Mesenteric fat pad (tissue), 1 donor: ENCODE measurements around the gene VPS52. TPM values are rescaled to one million over a fixed set of nuclear protein-coding genes. Genes with fewer than 3 reads are reported as not detected.
A peak's percentile ranks its signal among the peaks of the same experiment; 100 is the strongest.

Source experiments
- DNase-seq: peaks from one replicate; pipeline ENCODE4 v3.0.0-alpha.2; 2020; ENCODE audit warnings: low spot score
- long read RNA-seq: library from polyadenylated mRNA; unstranded; transcript quantifications from one replicate; pipeline ENCODE4 v2.0.0, GENCODE V29; 2020
- total RNA-seq: library from RNA; stranded (reverse); fragmentation: NEBNext Ultra II Directional; extraction: Animal tissue kit (Norgen Biotek cat#: 25700); gene quantifications from one replicate; pipeline ENCODE4 v1.2.1, GENCODE V29; 2021
- donor health status: DM: yes; HTN: yes; CAD: no.

The VPS52 gene, protein sequence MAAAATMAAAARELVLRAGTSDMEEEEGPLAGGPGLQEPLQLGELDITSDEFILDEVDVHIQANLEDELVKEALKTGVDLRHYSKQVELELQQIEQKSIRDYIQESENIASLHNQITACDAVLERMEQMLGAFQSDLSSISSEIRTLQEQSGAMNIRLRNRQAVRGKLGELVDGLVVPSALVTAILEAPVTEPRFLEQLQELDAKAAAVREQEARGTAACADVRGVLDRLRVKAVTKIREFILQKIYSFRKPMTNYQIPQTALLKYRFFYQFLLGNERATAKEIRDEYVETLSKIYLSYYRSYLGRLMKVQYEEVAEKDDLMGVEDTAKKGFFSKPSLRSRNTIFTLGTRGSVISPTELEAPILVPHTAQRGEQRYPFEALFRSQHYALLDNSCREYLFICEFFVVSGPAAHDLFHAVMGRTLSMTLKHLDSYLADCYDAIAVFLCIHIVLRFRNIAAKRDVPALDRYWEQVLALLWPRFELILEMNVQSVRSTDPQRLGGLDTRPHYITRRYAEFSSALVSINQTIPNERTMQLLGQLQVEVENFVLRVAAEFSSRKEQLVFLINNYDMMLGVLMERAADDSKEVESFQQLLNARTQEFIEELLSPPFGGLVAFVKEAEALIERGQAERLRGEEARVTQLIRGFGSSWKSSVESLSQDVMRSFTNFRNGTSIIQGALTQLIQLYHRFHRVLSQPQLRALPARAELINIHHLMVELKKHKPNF
- total RNA-seq, result 39.8 TPM
- long read RNA-seq, transcript VPS52-212 (20 exons, 2,960 nt), result major isoform, 35 of 52 reads
- long read RNA-seq, partial matches to known transcripts, result 3 of 52 reads
- long read RNA-seq, other reads (novel, unspliced or antisense), result 12 of 52 reads

DNA sequence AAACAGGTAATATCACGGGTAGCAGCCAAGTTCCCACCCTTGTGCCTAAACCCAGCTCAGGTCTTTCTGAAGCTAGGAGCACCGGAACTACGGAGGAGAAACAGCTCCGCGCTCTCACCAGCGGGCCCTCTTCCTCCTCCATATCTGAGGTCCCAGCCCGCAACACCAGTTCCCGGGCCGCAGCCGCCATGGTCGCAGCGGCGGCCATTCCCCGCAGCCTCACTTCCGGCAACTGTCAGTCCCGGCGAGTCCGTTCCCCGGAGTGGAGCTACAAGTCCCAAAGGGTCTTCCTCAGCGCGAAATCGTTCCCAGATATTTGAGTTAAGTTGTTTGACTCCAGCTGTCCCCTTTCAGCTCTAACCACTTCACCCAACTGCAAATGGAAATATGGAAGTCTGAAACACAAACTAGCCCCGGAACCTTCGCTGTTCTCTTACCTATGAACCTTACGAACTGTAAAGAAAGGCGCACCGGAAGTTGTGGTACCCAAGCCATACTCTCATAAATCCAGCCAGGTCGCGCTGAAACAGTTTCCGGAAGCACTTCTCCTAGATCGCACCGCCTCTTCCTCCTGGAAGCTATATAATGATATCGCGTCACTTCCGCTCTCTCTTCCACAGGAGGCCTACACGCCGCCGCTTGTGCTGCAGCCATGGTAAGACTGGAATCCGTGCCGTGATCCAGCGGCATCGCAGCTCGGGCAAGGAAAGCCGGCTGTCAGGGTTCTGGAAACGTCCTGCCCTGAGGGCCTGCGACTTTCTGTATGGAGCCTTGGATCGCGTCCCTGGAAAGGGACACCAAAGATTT lies at the start of gene VPS52, which contains the start of gene RPS18:
VPS52 (minus strand) TSS at position 409 of the 807 bp plus-strand sequence; CDS start at position 208, 201 bp downstream.
RPS18 (plus strand) TSS at position 608 of the 807 bp plus-strand sequence; CDS start at position 653, 45 bp downstream.
- peak; percentile 94 for DNase-seq

DNA sequence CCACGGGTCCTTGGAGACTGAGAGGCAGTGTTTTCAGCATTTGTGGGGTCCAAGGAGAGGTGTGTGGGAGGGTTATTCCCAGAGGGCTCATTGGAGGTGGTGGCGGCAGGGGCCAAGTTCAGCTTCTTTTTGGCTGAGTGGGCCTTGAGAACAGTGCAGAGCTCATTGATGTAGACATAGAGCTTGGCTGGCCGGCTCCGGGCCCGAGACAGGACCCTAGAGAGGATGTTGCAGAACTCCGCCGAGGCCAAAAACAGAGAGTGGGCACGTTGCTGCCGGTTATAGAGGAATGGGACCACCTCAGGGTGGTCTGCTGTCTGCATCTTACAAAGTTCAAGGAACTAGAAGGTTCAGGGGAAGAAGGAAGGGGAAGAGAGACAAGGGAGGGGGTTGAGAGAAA lies 49.6 kb upstream of the VPS52 start:
- no peak for DNase-seq

DNA sequence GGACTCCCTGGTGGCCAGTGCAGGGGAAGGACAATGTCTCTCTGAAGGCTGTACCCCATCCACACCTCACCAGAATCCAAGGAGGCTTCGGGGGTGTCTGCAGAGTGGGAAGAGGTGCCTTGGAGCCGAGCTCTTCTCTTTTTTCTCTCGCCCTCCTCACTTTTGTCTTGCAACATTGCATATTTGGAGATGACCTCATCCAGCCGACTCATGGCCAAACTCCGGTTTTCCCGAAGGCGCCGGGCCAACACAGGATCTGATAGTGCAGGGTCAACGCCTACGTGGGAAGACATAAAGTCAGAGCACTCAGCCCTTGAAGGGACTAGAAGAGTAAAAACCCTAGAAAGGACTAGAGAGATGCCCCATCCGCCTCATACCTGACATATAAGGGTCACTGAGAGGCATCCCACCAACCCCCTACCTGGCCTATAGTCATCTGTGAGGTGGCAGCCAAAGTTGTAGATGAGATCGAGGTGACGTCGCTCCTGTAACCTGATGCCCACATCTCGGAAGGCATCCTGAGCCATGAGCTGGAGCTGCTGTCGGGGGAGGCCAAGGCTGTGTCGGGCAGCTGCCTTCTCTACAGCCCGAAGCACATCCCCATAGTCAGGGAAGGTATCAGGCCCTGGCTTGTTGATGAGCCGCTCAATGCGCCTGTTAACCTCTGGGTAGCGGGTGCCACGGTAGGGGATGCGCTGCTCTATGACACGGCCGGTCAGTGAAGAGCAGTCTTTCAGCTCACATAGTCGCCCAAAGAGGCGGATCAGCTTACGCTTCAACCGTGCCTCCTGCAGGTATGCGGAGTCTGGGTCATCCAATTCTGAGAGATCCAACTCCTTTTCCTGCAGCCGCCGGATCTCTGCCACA lies 48.9 kb upstream of the VPS52 start:
- no peak for DNase-seq

DNA sequence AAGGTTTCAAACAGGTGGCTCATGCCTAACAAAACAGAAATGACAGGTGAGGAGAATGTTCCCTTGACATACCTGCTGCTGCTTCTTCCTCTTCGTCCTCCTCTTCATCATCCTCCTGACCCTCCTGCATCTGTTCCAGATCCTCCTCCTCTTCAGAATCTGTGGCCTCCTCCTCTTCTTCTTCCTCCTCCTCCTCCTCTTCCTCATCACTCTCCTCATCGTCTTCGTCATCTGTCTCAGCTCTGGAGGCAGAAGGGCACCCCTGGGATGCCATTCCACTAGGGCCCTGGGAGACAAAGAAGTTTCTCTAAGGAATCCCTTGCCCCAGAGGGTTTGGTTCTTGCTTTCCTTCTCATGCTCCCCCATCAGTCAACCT lies 48.3 kb upstream of the VPS52 start:
- no peak for DNase-seq

DNA sequence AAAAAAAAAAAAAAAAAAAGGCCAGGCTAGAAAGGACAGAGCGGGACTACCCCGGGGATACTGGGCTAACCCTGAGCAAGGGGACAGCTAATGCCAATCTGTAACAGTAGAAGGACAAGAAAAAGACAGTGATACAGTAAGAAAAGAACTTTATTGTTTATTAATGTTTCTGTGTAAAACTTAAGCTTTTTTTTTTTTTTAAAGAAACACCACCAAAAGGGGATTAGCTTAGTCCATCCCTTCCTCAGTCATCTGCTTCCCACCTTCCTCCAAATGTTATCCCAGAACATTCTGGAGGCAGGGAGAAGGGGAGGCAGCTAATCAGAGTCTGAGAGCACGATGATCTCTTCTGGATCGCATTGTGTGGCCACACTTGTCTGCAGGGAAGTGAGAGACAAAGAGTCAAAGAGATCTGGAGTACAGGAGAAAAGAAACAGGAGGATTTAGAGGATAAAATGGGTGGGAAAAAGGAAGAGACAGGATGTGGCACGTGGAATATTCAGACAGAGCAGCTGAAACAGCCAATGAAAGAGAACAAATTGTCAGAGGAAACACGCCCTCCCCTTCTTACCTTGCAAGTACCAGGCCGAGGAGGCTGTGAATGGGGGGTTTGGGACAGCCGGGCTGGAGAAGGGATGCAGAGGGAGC lies 46.9 kb upstream of the VPS52 start:
- DNase-seq, result no peak

DNA sequence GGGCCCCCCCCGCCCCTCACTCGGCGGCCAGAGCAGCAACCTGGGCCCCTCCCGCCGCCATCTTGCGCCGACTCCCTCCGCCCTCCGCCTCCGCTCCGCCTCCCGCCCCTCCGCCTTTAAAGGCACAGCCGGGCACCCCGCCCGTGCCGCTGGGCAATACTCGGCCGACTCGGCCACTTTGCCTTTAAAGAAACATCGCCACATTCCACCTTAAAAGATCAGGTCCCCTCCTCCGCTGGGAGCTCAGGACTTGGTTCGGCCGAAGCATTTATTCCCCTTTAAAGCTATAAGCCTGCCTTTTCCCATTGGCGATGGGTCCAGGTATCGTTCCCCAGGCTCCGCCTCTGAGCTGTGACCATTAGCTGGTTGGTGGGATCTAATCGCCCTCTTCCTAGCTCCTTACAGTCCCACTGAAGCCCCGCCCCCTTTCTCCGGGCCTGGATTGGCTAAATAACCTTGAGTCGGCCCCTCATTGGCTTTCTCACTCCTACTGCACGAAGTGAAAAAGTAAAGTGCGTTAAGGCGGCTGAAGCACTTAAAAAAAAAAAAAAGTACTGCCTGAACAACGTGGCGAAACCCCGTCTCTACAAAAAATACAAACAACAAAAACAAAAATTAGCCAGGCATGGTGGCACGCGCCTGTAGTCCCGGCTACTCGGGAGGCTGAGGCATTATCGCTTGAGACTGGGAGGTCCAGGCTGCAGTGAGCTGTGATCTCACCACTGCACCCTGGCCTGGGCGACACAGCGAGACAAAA lies 46.2 kb upstream of the VPS52 start, which contains the start of gene ZBTB22:
ZBTB22 (minus strand) TSS at position 76 of the 757 bp plus-strand sequence. CDS start 828 bp downstream, outside the sequence.
- DNase-seq, result peak; percentile 97

DNA sequence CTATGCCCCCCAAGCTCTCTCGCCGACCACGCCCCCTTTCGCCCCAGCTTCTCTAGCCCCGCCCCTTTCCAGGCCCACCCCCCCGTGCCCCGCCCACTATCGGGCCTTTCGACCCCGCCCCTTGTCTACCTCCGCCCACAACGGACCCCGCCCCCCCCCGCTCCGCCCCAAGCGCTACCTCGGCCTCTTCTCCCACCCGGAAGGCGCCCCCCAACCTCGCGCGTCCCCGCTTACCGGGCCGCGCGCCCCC lies 45.7 kb upstream of the VPS52 start:
- no peak for DNase-seq

DNA sequence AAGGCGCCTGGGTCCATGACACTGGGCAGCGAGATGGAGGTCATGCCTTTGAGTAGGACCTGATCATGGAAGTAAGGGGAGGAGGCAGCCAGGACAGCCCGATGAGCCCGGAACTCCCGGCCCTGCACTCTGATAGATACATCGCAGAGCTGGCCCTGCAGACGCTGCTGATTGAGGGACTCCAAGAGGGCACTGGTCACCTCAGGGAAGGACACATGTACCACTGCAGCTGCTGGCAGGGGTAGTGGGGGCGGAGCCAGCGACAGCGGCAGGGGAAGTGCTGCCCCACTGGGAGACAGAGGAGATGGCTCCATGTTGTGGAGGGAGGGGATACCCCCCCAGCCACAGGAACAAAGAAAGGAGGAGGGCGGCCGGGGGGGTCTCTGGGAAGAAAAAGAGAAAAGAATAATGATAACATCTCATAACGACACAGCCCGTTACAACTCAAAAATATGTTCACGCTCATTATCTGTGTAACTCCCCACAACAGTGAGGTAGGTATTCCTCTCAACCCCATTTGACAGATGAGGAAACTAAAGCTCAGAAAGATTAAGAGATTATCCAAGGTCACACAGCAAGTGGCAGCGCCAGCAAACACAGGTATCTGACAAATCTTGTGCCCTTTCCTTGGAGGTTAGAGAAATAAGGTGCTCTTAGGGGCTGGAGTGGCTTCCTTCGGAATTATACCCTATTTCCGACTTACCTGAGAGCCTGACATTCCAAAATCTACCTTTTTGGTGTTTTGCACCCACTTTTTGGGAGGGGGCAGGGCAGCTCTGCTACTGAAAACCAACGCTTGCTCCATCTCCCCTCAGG lies 45.1 kb upstream of the VPS52 start:
- DNase-seq, result no peak

DNA sequence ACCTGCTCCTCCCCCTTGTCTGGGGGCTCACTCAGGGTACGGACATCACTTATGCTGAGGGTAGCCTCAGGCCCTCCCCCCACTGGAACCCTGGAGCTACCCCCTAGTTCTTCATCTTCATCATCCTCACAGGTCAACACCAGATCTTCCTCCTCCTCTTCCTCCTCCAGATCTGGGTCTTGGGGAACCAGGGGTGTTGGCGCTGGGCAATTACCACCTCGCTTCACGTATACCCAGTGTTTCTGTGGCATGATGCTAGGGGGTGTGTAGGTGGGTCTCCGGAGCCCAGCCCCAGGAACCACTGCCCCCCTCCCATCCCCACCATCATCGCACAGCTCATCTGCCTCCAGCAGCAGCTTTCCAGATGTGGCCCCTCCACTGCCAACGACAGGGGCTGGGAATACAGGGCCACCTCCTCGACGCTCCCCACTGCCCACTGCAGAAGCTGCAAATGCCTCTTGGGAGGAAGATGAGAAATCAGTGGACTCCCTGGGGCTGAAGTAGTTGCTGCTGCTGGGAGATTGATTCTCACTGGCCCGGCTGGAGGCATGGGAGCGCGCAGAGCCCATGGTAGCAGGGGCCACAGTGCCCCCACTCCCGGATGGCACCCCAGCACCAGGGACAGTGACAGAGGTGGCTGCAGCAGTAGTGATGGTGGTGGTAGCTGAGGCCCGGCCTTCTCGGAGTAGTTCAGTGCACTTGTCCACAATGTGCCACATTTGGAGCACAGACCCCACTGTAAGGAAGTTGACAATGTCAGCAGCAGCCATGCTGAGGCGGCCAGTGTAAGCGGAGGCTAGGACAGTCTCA lies 44.3 kb upstream of the VPS52 start:
- DNase-seq, result no peak

DNA sequence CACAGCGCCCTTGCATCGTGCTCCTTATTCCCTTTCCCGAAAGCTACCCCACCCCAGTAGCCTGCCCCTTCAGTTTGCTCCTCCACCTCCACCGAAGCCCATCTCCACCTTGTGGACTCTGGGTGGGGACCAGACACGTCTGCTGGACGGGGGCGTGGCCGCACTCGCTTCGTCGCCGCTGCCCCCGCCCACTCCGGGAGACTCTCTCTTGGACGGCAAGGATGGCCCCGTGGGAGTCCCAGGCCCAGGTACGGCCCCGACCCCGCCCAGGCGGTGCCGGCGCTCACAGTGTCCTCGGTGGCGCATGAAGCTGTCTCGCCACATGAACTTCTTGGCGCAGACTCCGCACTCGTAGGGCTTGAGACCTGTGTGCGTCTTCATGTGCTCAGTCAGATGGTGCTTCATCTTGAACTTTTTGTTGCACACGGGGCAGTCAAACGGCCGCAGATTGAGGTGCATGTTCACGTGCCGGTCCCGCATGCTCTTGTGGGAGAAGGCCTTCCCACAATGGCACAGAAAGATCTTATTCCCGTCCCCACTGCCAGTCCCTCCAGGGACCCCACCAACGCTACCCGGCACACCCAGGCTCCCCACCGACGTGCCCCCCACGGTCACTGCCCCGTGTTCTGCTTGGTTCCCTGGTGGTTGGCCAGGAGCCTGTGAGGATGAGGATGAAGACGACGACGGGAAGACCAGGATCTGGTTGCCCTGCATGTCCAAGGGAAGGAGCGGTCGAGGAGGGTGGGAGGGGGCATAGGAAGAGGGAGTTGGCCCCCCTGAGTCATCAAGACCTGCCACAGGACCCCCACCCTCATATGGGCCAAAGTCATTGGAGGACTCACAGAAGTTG lies 43.5 kb upstream of the VPS52 start:
- no peak for DNase-seq

DNA sequence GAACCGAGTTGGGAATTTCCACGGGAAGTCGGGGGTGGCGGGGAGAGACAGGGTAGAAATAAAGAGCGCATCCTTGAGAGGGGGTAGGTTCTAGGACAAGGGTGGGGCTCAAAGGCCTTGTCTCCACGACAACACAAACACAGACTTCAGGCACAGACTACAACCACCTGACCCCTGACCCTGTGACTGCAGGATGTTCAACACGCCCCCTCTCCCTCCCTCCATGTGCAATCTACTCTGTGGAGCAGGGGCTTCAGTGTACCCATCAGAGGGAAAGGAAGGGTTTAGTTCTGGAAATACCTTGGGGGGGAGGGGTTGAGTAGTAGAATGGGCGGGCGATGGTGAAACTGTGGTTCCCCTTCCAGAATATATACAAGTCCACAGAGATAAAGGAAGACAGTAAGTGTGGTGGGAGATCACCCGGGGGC lies 42.9 kb upstream of the VPS52 start:
- DNase-seq, result no peak

DNA sequence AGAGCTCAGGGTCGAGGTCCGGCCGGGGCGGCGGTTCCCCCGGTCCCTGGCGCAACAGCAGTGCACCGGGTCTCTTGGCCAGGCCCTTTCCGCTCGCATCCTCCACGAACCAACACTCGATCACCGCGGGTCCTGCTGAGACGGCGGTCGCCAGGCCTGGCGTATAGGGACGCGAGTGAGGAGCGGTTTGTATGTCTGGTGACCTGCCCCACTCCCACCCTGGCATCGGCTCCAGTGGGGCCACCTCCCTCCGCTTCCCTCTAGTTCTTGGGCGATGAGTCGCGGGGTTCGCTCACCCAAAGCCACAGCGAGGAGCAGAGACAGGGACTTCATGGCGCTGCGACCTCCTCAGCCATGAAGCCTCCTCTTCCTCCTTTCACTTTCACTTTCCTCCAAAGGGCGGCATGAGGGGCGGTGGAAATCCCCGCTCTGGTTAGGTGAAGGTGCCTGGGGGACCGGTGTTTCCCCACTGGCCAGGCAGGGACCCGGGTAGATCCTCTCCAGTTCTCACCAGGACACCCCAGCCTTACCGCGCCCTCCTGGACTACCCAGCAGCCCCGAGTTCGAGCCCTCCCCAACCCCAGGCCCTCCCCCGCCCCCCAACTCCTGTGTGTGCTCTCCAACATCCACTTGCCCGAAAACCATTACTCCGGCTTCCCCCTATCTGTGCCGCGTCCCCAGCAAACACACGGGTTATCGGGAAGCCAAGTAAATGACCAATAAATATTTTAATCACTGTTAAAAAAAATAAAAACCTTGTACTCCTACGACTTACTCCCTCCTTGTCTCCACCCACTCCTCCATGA lies 42.2 kb upstream of the VPS52 start, which contains the start of gene TAPBP:
TAPBP (minus strand) TSS at position 370 of the 806 bp plus-strand sequence; CDS start at position 333, 37 bp downstream.
- DNase-seq, result no peak

DNA sequence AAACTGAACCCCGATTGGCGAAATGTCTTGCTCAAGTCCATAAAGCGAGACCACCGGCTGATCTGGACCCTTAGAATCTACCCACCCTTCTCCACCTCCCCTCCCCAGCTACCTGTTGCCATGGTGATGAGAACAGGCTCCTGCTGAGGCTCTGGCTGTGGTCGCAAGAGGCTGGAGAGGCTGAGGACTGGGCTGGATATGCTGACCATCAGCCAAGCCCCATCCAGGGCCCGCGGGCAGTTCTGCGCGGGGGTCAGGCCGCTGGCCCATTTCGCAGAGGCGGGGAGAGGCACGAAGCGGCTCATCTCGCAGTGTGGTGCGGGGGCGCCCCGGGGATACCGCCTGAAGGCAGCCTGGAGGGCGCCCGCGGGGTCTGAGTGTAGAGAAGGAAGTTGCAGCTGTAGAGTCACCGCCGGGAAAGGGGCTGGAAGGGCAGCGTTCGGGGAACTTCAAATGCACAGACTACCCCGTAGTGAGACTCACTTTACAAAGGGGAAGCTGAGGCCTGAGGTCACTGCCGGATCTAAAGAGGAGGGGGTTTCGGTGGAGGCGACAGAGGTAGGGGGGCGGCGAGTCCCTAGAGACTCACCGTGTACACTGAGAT lies 41.5 kb upstream of the VPS52 start:
- no peak for DNase-seq

DNA sequence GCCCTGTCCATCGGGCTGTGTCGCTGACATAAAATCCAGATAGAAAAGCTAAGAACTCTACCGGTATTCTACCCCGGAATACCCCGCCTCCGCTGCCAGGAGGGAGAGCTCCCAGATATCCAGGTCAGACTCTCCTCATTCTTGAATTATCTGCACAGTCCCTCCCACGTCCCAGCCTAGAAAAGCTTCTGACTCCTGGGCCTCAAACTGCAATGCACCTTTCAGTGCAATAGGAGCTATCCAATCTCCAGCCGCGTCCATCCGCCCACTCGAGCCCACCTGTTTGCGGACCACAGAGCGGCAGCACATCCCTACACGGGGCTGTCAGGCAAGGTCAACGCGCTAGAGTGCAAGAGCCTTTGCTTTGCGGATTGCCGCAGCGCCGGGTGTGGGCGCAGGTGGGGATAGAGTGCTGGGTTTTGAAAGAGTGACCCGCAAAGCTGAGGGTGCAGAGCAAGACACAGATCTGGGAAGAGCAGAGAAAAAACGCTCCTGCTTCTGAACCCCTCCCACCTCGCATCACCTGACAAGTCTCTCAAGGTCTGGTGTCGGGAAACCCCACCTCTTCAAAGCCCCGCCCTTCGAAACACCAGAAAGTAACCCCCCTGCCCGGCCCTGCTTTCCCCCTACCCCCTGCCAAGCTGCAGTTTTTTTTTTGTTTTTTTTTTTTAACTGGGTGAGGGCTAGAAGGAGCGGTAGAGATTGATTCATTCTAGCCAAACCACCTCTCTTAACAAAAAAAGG lies 40.9 kb upstream of the VPS52 start:
- no peak for DNase-seq
